ENCODE data around the gene IFIT1. TPM values are rescaled to one million over a fixed set of nuclear protein-coding genes. Genes with fewer than 3 reads are reported as not detected.
A peak's percentile ranks its signal among the peaks of the same experiment; 100 is the strongest.
"Not testable (repeated sequence)": the region's sequence is repeated elsewhere in the genome, so short reads cannot be mapped to it uniquely, and the experiment has no call there.

Gene IFIT1, protein sequence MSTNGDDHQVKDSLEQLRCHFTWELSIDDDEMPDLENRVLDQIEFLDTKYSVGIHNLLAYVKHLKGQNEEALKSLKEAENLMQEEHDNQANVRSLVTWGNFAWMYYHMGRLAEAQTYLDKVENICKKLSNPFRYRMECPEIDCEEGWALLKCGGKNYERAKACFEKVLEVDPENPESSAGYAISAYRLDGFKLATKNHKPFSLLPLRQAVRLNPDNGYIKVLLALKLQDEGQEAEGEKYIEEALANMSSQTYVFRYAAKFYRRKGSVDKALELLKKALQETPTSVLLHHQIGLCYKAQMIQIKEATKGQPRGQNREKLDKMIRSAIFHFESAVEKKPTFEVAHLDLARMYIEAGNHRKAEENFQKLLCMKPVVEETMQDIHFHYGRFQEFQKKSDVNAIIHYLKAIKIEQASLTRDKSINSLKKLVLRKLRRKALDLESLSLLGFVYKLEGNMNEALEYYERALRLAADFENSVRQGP
- 29.9 and 36.3 TPM in 2 replicates for total RNA-seq (2014; rRNA removed; shearing (Covaris generic))

DNA sequence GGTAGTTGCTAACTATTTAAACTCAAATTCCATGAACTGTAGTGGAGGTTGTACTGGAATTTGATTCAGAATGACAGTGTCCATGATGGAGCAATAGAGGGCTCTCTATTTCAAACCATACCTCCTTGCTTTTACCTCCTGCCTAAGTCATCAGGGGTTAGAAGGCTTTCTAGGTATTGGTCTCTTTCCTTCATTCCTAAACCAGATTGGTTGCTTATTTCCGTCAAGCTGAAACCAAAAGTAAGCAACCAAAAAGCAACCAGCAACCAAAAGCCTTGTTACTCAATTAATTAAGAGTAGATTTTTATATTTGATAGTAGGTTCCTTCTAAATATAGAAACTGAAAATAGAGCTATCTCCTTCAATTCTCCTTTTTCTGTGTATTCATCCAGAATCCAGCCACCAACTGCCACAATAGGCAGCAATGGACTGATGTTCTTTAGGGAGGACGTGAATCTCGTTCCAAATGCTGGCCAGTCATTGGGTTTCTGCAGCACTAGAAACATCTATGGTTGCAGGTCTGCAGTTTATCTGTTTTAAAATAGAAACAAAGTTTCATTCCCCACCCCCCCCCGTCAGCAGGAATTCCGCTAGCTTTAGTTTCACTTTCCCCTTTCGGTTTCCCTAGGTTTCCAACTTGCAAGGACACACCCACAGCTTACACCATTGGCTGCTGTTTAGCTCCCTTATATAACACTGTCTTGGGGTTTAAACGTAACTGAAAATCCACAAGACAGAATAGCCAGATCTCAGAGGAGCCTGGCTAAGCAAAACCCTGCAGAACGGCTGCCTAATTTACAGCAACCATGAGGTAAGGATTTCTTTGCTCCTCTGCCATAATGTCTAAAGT lies at the start of gene IFIT1:
Gene IFIT1, plus strand, starts transcription at position 717 of the 850 bp plus-strand sequence. Its CDS starts 90 bp downstream, at position 807.
- peak; percentile 92 for DNase-seq (ENCODE audit: low read depth)

DNA sequence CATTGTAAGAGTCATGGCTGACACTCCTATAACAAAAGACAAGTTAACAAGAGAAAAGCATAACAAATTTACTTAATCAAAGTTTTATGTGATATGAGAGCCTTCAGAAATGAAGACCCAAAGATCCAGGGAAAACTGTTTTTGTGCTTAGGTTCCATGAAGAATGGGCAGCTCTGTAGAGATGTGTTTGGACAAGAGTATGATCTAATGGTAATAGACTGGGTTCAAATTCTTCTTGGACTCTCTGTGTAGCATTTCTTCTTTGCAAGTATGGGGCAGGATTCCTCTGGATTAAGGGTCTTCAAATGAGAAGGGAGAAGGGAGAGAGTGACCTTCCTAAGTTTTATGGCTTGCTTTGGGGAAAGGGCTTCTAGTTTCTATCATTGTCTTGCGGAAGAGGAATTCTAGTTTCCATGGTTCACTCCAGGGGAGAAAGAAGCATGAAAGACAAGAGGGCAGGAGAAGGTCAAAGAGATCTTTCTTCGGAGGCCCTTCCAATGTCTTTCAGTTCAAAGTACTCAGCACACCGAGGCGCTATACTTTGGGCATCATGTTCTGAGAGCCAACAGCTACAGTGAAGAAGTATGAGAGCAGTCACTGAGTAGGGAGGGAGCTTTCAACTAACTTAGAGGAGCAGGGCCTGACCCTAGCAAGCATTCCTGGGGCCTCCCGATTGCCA lies 49.2 kb upstream of the IFIT1 start:
- DNase-seq (ENCODE audit: low read depth): no peak

DNA sequence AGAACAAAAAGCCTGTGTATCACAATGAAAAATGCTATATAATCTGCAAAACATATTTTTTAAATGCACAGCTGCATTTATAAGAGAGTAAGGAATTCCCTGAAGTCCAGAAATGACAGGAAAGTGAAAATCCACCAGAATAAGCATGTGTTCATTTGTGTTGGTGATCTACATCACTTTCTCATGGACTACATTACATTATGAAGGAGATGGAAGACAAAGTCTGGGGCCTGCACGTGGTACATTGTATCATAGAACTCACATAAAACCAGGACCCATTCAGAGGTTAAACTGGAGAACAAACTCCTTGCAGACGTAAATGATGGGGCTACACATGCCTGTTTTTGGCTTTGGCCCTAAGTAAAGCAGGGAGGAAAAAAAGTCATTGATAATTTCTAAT lies 48.3 kb upstream of the IFIT1 start:
- no peak for DNase-seq (ENCODE audit: low read depth)

DNA sequence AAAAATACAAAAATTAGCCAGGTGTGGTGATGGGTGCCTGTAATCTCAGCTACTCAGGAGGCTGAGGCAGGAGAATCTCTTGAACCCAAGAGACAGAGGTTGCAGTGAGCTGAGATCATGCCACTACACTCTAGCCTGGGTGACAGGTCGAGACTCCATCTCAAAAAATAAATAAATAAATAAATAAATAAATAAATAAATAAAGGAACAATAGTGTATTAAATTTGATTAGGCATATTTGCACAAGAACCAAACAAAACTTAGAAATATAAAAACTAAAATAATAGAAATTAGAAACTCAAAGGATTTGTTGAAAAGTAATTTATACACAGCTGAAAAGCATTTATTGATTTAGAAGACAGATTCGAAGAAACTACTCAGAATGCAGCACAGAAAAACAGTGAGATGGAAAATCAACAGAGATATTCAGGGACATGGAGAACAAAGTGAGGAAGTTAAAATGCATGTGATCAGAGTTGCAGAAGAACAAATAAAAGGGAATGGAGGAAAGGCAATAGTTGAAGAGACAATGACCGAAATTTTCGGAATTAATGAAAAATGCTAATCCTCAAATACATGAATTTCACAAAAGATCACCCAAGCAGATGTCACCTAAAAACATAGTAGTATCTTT lies 46.9 kb upstream of the IFIT1 start:
- no peak for DNase-seq (ENCODE audit: low read depth)

DNA sequence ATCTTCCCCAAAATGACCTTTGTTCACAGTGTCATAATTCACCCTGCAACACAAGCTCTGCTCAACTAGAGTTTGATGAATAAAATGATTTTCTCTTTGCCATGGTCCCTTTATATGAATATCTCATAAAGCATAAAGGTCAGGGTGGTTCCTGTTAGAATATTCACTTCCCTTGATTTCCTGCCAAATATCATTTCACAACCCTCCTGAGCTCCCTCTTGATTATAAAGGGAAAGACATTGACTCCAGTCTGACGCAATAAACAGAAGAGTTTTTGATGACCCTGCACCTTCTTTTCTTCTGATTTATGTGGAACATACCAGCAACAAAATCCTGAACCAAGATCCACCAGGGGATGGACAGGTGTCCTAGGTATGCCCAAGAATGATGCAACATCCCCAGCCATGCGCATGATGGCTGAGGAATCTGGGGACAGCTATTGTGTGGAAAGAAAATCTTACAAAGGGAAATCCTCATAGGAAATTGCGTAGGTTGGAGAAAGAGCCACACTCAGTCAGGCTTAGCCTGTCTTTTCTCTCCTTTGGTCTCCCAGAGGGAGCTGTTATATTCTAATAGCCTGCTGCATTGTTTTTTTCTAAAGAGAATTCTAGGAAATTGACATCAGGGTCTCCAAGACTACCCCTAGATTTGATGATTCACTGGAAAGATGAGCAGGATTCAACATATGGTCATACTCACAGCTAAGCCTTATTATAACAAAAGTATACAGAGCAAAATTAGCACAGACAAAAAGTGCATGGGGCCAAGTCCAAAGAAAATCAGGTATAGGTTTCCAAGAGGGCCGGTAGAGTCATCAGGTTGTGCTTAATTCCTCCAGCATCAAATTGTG lies 45.8 kb upstream of the IFIT1 start:
- no peak for DNase-seq (ENCODE audit: low read depth)

DNA sequence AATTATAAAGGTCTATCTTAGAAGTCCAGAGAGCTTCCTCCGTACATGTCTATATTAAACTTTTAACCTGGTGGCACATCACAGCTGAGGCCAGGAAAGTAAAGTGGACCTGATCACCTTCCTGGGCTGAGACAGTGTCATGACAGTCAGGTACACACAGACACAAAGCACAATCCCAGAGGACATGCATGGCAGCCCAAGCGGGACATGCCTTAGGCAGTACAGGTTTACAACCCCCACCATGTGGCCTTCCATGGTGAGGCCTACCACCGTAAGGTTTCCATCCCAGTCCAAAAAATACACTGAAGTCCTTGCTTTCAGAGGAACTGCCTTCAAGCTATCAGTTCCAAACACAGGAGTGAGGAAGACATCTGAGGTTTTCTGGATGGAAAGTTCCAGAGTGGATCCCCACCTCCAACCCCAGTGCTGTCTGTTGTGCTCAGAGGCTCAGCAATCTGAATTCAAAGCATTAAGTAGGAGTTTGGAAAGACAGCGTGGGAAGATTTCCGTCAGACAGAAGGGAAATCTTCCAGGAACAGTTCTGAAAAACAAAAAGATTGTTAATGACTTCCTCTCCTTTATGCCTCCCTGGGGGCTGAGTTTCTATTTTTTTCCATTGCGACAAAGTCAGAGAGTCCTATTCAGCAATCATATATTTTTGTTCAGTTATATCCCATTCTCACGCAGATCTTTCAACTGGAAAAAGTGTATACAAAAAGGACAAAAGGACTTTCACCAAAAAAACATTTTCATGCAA lies 44.5 kb upstream of the IFIT1 start:
- DNase-seq (ENCODE audit: low read depth): no peak

DNA sequence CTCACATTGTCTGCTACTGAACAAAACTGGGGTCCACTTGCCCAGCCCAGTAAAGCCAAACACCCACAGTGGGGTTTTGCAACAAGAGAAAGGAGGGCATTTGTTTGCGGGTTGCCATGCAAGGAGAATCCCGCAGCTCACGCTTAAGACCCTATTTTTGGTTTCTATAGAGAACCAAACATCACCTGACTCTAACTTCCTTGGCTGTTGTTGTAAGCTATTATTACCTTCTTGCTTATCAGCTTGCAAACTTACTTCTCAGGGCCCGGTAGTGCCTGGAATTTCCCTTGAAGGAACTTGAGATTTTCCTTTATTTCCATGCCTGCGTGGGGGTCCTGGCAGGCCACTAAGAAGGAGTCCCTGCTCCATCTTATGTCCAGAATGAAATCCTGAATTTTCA lies 43.9 kb upstream of the IFIT1 start:
- DNase-seq (ENCODE audit: low read depth): no peak

DNA sequence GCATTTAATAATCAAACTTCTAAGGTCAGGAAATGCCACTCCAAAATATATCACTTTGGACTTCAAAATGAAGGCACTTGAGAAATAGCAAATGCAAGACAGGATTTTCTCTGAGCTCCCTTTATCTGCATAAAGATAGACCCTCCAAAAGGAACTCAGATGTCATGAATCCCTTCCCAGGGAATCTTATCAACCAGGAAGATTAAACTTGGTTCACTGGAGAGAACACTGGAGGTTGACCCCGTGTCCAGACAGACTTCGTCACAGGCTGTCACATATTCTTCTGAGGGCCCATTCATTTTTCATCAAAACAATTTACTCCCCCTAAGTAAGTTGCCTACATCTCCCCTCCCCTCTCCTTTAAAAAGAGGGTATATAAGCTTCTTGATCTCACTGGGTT lies 43.4 kb upstream of the IFIT1 start:
- no peak for DNase-seq (ENCODE audit: low read depth)

DNA sequence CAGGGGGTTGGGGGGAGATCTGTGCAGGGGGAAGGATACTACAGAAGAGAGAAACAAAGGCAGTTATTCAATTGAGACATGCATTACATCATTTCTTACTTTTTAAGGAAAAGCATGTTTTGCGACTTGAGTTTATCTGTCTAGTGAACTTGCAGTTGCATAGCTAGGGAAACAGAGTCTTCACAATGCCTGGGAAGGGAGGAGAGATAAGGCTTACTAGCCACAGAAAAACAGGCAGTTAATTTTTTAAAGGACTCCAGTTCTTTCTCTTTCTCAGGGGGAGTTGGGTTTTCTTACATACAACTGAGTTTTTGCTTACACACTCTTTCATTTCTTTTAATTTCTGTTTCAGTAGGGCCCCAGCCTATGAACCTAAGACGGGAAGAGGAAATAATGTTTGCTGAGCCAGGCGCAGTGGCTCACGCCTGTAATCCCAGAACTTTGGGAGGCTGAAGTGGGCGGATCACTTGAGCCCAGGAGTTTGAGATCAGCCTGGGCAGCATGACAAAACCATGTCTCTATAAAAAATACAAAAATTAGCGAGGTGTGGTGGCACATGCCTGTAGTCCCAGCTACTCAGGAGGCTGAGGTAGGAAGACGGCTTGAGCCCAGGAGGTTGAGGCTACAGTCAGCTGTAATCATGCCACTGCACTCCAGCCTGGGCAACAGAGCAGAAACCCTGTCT lies 41.6 kb upstream of the IFIT1 start:
- not testable (repeated sequence) for DNase-seq (ENCODE audit: low read depth)

DNA sequence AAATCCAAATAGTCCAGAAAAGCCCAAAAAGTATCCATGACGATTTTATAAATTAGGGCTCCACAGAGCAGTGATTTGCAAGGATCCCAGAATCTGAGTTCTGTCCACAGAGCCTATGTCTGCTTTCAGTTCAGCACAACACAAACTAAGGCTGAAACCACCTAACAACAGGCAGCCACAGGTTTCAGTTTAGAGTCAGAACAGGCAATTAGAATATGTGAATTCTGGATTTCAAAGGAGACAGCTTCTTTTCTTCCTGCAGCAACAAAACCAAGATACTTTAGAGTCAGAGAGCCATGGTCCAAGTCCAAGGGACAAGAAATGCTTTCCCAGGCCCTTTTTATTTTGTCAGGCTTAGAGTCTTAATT lies 41.0 kb upstream of the IFIT1 start:
- DNase-seq (ENCODE audit: low read depth): no peak

DNA sequence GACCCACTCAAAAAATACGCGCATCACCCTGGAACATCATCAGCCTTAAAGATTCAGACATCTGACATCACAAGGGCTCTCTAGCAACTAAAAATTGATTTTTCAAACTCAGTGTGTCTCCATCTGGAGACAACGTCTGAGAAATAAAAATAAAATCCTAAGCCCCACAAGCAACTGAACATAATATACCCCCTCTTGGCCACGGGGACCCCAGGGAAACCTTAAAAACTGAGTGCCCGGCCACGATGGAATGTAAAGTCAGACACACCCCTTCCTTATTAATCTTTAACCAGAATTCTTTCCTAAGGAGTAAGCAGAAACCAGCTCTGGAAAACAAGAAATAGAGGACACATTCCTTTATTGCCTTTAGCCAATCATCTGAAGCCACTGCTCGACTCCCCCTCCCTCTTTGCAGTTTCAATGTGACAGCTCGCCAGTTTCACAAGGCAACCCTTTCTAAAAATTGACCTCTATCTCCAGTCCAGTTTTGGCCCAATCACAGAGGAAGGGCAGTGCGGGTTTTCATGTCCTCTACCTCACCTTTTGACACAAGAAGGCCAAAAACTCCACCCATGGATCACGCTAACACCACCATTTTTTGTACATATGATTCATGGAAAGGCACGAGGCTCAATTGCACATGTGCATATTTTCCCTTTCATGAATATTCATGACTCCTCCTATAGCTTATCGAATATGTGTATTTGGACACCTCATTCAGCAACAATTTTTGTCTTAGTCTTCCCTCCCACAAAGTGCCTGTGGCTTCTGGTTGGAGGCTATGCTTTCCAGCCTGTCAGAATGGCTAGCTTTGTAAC lies 40.4 kb upstream of the IFIT1 start:
- DNase-seq (ENCODE audit: low read depth): peak; percentile 88

DNA sequence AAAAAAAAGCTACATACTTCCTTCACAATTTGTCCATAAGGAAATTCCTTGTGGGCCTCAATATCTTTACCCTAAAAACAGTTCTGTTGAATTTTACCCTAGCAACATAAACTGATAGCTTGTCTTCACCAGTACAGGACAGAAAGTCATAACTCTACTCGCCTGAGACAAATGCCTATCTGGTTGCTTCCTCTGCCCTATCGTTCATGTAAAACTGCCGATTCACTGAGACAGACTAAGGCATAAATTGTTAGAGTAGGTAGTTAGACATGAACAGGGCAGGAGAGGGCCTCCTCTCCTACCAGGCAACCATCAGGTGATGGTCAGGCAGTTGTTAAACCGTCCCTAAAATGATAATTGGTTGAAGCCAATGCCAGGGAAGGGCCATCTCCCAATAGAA lies 39.6 kb upstream of the IFIT1 start:
- DNase-seq (ENCODE audit: low read depth): no peak

DNA sequence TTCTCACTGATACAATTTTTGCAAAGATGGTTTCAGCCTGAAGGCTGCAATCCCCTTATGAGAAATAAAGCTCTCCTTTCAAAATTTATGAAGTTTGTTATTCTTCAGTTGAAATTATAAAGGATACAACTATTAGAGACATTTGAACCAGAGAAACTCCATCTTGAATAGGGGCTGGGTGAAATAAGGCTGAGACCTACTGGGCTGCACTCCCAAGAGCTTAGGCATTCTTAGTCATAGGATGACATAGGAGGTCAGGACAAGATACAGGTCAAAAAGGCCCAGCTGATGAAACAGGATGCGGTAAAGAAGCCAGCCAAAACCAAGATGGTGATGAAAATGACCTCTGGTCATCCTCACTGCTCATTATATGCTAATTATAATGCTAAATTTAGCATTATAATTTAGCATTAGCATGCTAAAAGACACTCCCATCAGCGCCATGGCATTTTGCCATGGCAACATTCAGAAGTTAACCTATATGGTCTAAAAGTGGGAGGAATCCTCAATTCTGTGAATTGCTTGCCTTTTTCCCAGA lies 37.0 kb upstream of the IFIT1 start:
- DNase-seq (ENCODE audit: low read depth): peak; percentile 88

DNA sequence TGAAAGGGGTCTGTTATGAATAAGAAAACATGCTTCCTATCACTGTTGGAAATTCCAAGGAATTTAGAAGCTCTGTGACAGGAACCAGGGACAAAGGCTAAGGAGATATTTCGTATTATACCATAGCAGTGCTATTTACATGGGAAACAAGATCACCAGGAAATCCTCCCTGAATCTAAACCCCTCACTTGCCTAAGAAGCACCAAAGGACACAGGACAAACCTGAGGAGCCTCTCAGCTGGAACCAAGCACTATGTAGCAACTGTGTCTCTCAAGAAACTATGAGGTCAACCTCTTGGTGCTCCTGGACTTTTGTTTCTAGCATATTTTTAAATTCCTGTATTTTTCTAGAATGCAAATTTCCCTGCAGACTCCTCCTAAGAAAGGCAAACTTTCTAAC lies 35.3 kb upstream of the IFIT1 start:
- no peak for DNase-seq (ENCODE audit: low read depth)

DNA sequence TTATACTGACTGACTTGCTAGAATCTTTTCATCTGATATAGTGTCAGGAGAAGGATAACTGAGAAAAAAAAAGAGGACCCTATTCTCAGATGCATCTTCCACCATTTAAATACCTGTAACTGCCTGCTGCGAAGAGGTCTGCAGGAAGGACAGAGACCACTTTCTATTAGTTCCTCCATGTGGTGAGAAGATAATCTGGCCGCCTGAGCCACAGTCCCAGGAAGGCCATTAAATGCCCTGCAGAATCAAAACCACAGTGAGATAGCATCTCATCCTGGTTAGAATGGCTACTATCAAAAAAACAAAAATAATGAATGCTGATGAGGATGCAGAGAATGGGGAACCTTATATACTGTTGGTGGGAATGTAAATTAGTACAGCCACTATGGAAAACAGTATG lies 34.4 kb upstream of the IFIT1 start:
- DNase-seq (ENCODE audit: low read depth): peak; percentile 11

DNA sequence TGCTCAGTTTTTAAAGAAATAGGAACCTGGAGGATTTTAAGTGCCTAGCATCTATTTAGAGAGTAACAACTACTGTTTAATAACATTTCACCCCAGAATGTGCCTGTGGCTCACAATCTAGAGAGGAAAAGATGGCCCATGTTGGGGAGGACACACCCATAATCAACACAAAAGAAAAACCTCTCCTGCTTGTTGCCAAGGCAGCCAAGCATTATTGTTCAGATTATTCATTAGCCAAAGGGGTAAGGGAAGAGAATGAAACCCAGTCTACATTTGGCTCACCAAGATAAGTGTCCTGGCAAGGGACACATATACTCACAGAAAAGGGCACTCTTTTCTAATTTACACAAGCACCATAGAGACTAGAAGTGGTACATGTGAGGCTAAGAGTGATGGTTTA lies 32.3 kb upstream of the IFIT1 start:
- DNase-seq (ENCODE audit: low read depth): no peak

DNA sequence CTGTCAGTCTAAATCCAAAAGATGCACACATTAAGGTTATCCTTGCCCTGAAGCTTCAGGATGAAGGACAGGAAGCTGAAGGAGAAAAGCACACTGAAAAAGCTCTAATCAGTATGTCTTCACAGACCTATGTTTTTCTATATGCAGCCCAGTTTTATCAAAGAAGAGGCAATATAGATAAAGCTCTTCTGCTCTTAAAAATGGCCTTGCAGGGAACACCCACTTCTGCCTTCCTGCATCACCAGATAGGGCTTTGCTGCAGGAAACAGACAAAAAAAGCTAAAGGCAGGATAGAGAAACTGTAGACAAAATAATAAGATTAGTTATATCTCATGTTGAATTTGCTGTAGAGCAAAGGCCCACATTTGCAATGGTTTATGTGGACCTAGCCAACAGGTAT lies 29.5 kb upstream of the IFIT1 start:
- DNase-seq (ENCODE audit: low read depth): no peak

DNA sequence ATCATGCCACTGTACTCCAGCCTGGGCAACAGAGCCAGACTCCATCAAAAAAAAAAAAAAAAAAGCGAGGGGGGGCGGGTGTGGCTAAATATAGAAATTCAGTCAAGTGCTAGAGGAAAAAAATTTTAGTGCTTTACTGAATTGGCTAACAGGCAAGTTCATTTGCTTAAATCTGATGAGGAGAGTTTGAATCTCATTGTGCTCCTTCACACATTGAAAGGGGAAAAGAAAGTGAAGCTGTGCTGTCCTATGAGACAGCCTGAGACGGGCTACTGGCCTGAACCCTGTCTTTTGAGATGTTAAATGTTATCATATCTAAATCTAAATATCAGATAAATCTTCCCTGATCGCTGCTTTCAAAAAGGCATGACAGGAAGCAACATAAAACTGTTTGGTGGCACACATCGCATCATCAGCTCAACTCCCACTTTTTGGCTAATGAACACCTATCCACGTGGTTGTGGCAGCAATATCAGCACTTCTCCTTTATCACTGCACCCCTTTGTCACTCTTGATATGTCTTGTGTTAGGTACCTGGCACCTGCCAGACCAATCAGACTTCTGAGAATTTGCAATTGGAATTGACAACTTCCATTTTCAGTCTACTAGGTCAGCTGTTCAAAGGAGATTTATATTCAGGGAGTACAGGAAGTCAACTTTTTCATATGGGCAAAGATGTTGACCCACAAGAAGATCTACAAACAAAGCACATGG lies 28.5 kb upstream of the IFIT1 start:
- DNase-seq (ENCODE audit: low read depth): no peak
